IPS-15b (cell line): ENCODE data around the gene GSTP1.

Experiments used
- H3K27me3 ChIP-seq: one replicate; pipeline ENCODE4 v1.6.1; 2013; ENCODE audit warnings: low read length; ENCODE audit not compliant: control insufficient read depth, insufficient read depth
- H3K36me3 ChIP-seq: one replicate; pipeline ENCODE4 v1.6.1; 2013; ENCODE audit warnings: low read length; ENCODE audit not compliant: control insufficient read depth, insufficient read depth
- H3K4me1 ChIP-seq: one replicate; pipeline ENCODE4 v1.6.1; 2013; ENCODE audit warnings: mild to moderate bottlenecking, low read length; ENCODE audit not compliant: control insufficient read depth, insufficient read depth
- H3K4me3 ChIP-seq: one replicate; pipeline ENCODE4 v1.5.1; 2013; ENCODE audit warnings: low read depth, low read length
- H3K9ac ChIP-seq: one replicate; pipeline ENCODE4 v1.6.1; 2013; ENCODE audit warnings: low read depth, mild to moderate bottlenecking, low read length
- H3K9me3 ChIP-seq: one replicate; pipeline ENCODE4 v1.6.1; 2013; ENCODE audit warnings: mild to moderate bottlenecking, low read length; ENCODE audit not compliant: control insufficient read depth, insufficient read depth

Gene GSTP1

GRCh38 chr11:67572305-67572704, 11.3 kb upstream of the GSTP1 start:
- H3K27me3 ChIP-seq = peaks cover 6% of the 10 kb centered on the region
- H3K36me3 ChIP-seq = no peaks in the 10 kb centered on the region
- H3K9ac ChIP-seq = no peak overlapping the region
- no peaks in the 10 kb centered on the region for H3K9me3 ChIP-seq
- H3K4me1 ChIP-seq = no peaks in the 10 kb centered on the region
- H3K4me3 ChIP-seq = no peak overlapping the region

GRCh38 chr11:67572747-67573419, 10.7 kb upstream of the GSTP1 start:
- Histone ChIP-seq H3K27me3 (peaks cover 7% of the 10 kb centered on the region), H3K9ac (no peak overlapping the region), H3K4me3 (no peak overlapping the region), H3K36me3 (no peaks in the 10 kb centered on the region), H3K9me3 (no peaks in the 10 kb centered on the region), H3K4me1 (no peaks in the 10 kb centered on the region)

- Histone ChIP-seq H3K4me3 (no peak overlapping the region), H3K9me3 (no peaks in the 10 kb centered on the region), H3K36me3 (no peaks in the 10 kb centered on the region), H3K27me3 (peaks cover 11% of the 10 kb centered on the region), H3K9ac (no peak overlapping the region), H3K4me1 (peaks cover 2% of the 10 kb centered on the region)
Observed at GRCh38 chr11:67574938-67575337, 8.7 kb upstream of the GSTP1 start.

- Histone ChIP-seq H3K4me3 (no peak overlapping the region), H3K27me3 (peaks cover 11% of the 10 kb centered on the region), H3K4me1 (peaks cover 12% of the 10 kb centered on the region), H3K9ac (no peak overlapping the region), H3K9me3 (no peaks in the 10 kb centered on the region), H3K36me3 (no peaks in the 10 kb centered on the region)
Observed at GRCh38 chr11:67576735-67577475, 6.7 kb upstream of the GSTP1 start.

- Histone ChIP-seq H3K9ac (no peak overlapping the region), H3K9me3 (no peaks in the 10 kb centered on the region), H3K4me1 (peaks cover 20% of the 10 kb centered on the region), H3K4me3 (no peak overlapping the region), H3K27me3 (peaks cover 11% of the 10 kb centered on the region), H3K36me3 (no peaks in the 10 kb centered on the region)
Observed at GRCh38 chr11:67577951-67578350, 5.7 kb upstream of the GSTP1 start.

- Histone ChIP-seq H3K4me1 (peaks cover 22% of the 10 kb centered on the region), H3K36me3 (peaks cover 26% of the 10 kb centered on the region), H3K27me3 (peaks cover 6% of the 10 kb centered on the region), H3K9me3 (no peaks in the 10 kb centered on the region), H3K9ac (no peak overlapping the region), H3K4me3 (peak overlapping the region; percentile 22)
Observed at GRCh38 chr11:67581469-67581868, 2.1 kb upstream of the GSTP1 start.

GRCh38 chr11:67582011-67582410, 1.6 kb upstream of the GSTP1 start:
- H3K4me3 ChIP-seq = no peak overlapping the region
- peaks cover 31% of the 10 kb centered on the region for H3K36me3 ChIP-seq
- no peak overlapping the region for H3K9ac ChIP-seq
- peaks cover 6% of the 10 kb centered on the region for H3K27me3 ChIP-seq
- peaks cover 22% of the 10 kb centered on the region for H3K4me1 ChIP-seq
- H3K9me3 ChIP-seq = no peaks in the 10 kb centered on the region

- Histone ChIP-seq H3K27me3 (peaks cover 3% of the 10 kb centered on the region), H3K9me3 (no peaks in the 10 kb centered on the region), H3K4me1 (peaks cover 22% of the 10 kb centered on the region), H3K36me3 (peaks cover 32% of the 10 kb centered on the region), H3K4me3 (peak overlapping the region; percentile 87), H3K9ac (peak overlapping the region; percentile 85)
Observed at GRCh38 chr11:67584205-67584880, 731 bp downstream of the GSTP1 start.

- H3K4me3 ChIP-seq = peak overlapping the region; percentile 87
- H3K36me3 ChIP-seq = peaks cover 32% of the 10 kb centered on the region
- H3K4me1 ChIP-seq = peaks cover 20% of the 10 kb centered on the region
- H3K9ac ChIP-seq = peak overlapping the region; percentile 85
- no peaks in the 10 kb centered on the region for H3K9me3 ChIP-seq
- no peaks in the 10 kb centered on the region for H3K27me3 ChIP-seq
Observed at GRCh38 chr11:67584881-67585873, 1.6 kb downstream of the GSTP1 start.

GRCh38 chr11:67585911-67586310, 2.3 kb downstream of the GSTP1 start:
- Histone ChIP-seq H3K4me3 (peak overlapping the region; percentile 87), H3K4me1 (peaks cover 19% of the 10 kb centered on the region)

More at GRCh38 chr11:67585911-67586310, 2.3 kb downstream of the GSTP1 start:
- H3K9ac ChIP-seq = peak overlapping the region; percentile 24
- H3K9me3 ChIP-seq = no peaks in the 10 kb centered on the region
- H3K36me3 ChIP-seq = peaks cover 32% of the 10 kb centered on the region
- no peaks in the 10 kb centered on the region for H3K27me3 ChIP-seq
